Measurements from ENCODE around the gene RTKN. TPM values are rescaled to one million over a fixed set of nuclear protein-coding genes. Genes with fewer than 3 reads are reported as not detected.

Gene RTKN
- total and polyA plus RNA-seq, 2 of the 13 experiments (the other 11 are each of a cell fraction or from before 2014, with no cell fraction given): 159 to 166 TPM

- FAIRE-seq (no peak), ATAC-seq (no peak), DNase-seq (ENCODE audit: low spot score) (no peak)
- Histone ChIP-seq H3K4me2 (ENCODE audit: low read depth, low read length) (no peak overlapping the region), H2AFZ (ENCODE audit: low read length) (no peak overlapping the region), H3K9ac (ENCODE audit: insufficient read depth, low read depth, low read length) (no peak overlapping the region), H3K4me1 (ENCODE audit: insufficient read depth, low read length) (peaks cover 7% of the 10 kb centered on the region), H3K4me3 (replicated peaks in 1 of 3; ENCODE audit: insufficient read depth in 1 of 3, low read depth in 2 of 3, low read length in 3 of 3) (no peak overlapping the region), H3K36me3 (replicated peaks in 1 of 2; ENCODE audit: control insufficient read depth in 1 of 2, insufficient read depth in 2 of 2, low read length in 2 of 2) (no peaks in the 10 kb centered on the region), H3K27me3 (ENCODE audit: control insufficient read depth in 1 of 2, insufficient read depth in 2 of 2, low read length in 2 of 2) (peaks cover 0 to 14% of the 10 kb centered on the region in 2 experiments; a peak in 3 of 5 replicates), H3K79me2 (ENCODE audit: insufficient read depth, low read length) (no peaks in the 10 kb centered on the region), H4K20me1 (ENCODE audit: insufficient read depth, low read length) (no peaks in the 10 kb centered on the region), H3K27ac (ENCODE audit: extremely low read length, insufficient read depth, low read length) (no peak overlapping the region), H3K9me3 (ENCODE audit: low read length) (no peaks in the 10 kb centered on the region)
- intact Hi-C loops (cut with micrococcal nuclease; ENCODE audit: unreplicated experiment) (no loop called here), in situ Hi-C loops (cut with HindIII; ENCODE audit: extremely low pct_ligation_motif_present, low pct_unique_long_range_greater_than_20kb) (no loop called here)
- ChIA-PET POLR2A (no interaction called here), CTCF (ENCODE audit: low intra/inter-chr PET ratio, low total read pairs) (no interaction called here)
- 32% methylated on average over 5 of the region's 5 CpGs for WGBS (ENCODE audit: low lambda C conversion rate)
- no TSS peak for BruUV-seq (replicated peaks)
- TF ChIP-seq XBP1 (CRISPR knock-in tag; IDR thresholded peaks at IDR 0.05) (no peak), CHD4 (IDR thresholded peaks at IDR 0.05; ENCODE audit: borderline replicate concordance, low read length) (no peak), TFAP4 (IDR thresholded peaks at IDR 0.05; ENCODE audit: borderline replicate concordance, low read depth) (no peak), REST (IDR thresholded peaks at IDR 0.05; ENCODE audit: borderline replicate concordance in 1 of 2, low read depth in 1 of 2, low read length in 2 of 2) (no peak), ZSCAN30 (CRISPR knock-in tag; IDR thresholded peaks at IDR 0.05) (no peak), HNRNPL (IDR thresholded peaks at IDR 0.05; ENCODE audit: low read depth, low read length) (no peak), RFX3 (CRISPR knock-in tag; IDR thresholded peaks at IDR 0.05) (no peak), ZNF280B (CRISPR knock-in tag; IDR thresholded peaks at IDR 0.05; ENCODE audit: borderline replicate concordance) (no peak), PRDM15 (CRISPR knock-in tag; IDR thresholded peaks at IDR 0.05) (no peak), ZNF260 (CRISPR knock-in tag; IDR thresholded peaks at IDR 0.05; ENCODE audit: borderline replicate concordance, low read depth) (no peak), HNF4G (IDR thresholded peaks at IDR 0.05; ENCODE audit: borderline replicate concordance, low read depth, low read length) (no peak), HNF4G (CRISPR knock-in tag; IDR thresholded peaks at IDR 0.05; ENCODE audit: borderline replicate concordance, low read depth) (no peak), ZNF160 (CRISPR knock-in tag; IDR thresholded peaks at IDR 0.05) (no peak), HDAC6 (IDR thresholded peaks at IDR 0.05; ENCODE audit: low read depth, low read length) (no peak), FOXA3 (CRISPR knock-in tag; IDR thresholded peaks at IDR 0.05) (no peak)
These were observed 34.1 kb downstream of the RTKN start for GRCh38 chr2:74407682-74408081.
